HG02571 (cell line): Measurements from ENCODE around the gene AHCYL2.
"Not testable (repeated sequence)": the region's sequence is repeated elsewhere in the genome, so short reads cannot be mapped to it uniquely, and the experiment has no call there.

Experiments used
- ATAC-seq: cut with Tn5 transposase; IDR thresholded peaks from one replicate; pipeline ENCODE4 v1.9.1; 2021; ENCODE audit warnings: mild to moderate bottlenecking, moderate library complexity; ENCODE audit not compliant: unreplicated experiment

Gene AHCYL2

GRCh38 chr7:129410238-129410637 lies 185.4 kb downstream of the AHCYL2 start:
- ATAC-seq, result not testable (repeated sequence)

DNA sequence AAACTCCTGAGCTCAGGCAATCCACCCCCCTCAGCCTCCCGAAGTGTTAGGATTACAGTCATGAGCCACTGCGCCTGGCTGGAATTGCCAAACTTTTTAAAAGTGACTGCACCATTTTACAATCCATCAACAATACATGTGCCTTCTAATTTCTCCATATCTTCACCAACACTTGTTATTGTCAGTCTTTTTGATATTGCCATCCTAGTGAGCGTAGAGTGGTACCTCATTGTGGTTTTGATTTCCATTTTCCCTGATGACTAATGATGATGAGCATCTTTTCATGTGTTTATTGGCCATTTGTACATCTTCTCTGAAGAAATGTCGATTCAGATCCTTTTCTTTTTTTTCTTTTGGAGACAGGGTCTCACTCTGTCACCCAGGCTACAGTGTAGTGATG lies 187.7 kb downstream of the AHCYL2 start:
- ATAC-seq, result no peak

- no peak for ATAC-seq
Observed at GRCh38 chr7:129417073-129417472, 192.2 kb downstream of the AHCYL2 start.

GRCh38 chr7:129421717-129422250 lies 197.0 kb downstream of the AHCYL2 start:
- ATAC-seq, result no peak

DNA sequence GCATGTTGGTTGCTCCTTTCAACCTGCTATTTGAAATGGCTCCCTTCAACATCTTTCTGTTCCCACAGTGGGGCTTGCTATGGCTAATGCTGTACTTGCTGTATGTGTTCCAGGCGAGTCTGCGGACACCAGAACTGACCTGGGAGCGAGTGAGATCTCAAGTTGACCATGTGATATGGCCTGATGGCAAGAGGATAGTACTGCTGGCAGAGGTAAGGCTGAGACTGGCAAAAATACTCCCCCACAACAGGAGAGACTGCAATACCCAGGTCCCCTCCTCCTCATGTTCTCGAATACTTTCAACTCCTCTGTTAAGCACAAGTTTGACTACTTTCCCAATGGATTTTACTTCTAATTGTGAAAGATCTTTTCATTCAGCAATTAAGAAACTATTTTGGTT lies 197.9 kb downstream of the AHCYL2 start:
- no peak for ATAC-seq

GRCh38 chr7:129423700-129424410 lies 199.0 kb downstream of the AHCYL2 start:
- ATAC-seq, result no peak

DNA sequence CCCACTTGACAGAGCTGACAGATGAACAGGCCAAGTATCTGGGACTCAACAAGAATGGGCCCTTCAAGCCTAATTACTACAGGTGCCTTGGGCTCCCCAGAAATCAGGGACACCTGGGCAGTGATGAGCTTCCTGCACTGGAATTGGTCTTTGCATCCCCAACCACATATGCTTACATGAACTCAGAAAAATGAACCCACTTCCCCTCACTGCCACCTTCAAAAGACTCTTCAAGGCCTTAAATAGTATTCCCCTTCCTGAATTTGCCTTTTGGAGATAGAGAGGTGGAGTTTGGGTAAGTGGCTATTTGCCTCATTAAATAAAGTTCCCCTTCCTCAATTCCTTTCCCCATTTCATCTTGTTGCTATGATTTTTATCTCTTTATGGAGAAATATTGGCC lies 201.7 kb downstream of the AHCYL2 start:
- no peak for ATAC-seq

GRCh38 chr7:129427526-129428045 lies 202.8 kb downstream of the AHCYL2 start:
- ATAC-seq, result no peak

- no peak for ATAC-seq
Observed at GRCh38 chr7:129431911-129432643, 207.2 kb downstream of the AHCYL2 start.

DNA sequence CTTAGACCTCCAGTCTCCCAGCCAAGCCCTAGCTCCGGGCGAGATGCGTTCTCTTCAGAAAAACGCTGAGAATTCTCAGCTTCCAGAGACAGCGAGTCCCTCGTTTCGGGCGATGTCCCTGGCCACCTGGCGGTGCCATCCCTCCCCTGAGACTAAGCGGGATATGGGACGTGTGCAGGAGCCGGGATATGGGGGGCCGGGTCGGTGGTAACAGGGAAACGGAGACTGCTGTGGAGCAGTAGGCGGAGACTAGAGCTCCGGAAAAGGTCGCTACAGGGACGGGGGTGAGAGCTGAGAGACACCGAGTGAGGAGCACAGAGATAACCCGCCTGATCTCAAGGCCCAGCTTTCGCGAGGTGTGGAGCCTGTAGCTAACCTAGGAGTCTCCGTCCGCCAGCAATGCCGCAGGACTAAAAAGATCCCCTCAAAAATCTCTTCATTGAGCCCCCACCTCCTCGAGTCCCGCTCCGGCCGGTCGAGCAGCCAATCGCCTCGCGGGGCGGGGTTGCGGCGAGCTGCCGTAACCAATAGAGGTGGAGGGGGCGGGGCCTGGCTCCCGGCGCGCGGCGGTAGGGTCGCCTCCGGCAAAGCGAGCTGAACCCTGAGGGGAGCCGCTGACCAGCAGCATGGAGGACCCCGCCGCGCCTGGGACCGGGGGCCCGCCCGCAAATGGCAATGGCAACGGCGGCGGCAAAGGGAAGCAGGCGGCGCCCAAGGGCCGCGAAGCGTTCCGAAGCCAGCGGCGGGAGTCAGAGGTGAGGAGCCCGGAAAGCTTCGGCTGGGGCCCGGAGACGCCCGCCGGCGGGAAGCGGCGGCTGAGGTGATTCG lies 209.2 kb downstream of the AHCYL2 start, which contains the start of gene STRIP2:
STRIP2 (plus strand) TSS at position 586 of the 828 bp plus-strand sequence; CDS start at position 627, 41 bp downstream.
- peak; percentile 97 for ATAC-seq

DNA sequence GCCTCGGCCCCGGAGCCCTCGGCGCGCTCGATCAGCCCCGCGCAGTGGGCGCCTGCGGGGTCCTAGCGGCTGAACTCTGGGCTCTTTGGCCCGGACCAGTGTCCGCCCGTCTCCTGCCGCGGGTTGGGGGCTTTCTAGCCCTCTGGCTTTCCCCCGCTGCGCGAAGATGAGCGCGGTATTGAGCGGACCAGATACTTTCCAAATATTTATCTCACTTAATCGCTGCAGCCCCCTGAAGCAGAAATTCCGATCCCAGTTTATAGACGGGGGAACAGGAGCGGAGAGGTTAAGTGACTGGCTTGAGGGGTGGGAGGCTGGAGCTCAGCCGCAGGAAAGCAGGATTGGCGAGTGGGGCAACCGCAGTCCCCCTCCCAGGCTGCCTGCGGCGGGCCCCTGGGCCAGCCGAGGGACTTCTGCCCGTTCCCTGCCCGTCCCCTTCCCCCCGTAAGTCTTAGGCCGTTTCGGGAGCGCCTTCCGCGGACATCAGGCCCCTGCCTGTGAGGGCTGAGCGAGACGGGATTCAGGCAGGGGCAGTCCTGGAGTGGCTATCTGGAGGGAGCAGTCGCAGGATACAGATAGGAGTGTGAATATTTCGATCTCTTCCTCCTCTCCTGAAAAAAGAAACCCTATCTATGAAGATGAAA lies 210.0 kb downstream of the AHCYL2 start:
- no peak for ATAC-seq

- no peak for ATAC-seq
Observed at GRCh38 chr7:129435414-129435829, 210.6 kb downstream of the AHCYL2 start.

GRCh38 chr7:129436335-129436923 lies 211.6 kb downstream of the AHCYL2 start:
- ATAC-seq, result no peak

DNA sequence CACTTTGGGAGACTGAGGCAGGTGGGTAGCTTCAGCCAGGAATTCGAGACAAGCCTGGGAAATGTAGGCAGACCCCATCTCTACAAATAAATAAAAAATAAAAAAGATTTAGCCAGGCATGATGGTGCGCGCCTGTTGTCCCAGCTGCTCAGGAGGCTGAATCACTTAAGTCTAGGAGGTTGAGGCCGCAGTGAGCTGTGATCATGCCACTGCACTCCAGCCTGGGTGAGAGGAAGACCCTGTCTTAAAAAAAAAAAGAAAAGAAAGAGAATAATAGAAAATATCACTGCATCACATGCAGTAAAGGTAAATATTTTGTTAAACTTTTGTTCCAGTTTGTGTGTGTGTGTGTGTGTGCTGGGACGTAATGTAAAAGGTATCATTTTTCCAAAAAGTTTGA lies 212.4 kb downstream of the AHCYL2 start:
- ATAC-seq, result no peak

DNA sequence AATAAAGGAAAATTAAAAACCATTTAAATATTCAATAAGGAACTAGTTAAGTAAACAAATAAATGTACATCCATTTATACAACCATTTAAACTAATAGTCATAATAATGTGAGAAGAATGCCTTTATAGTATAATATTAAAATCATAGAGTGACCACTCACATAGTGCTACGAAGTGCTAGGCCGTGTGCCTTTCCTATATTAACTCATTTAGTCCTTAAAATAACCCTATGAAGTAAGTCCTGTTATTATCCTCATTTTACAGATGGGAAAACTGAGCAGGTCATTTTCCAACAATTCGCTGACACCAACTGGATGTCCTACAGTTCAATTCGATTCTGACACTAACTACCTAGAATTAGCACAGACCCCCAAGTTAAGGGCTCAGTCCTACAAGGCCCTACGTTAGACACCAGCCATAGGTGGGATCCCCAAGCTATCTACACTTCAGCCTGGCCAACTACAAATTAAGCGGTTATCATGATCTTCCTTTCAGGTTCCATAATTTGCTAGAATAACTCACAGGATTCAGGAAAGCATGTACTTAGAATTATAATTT lies 213.5 kb downstream of the AHCYL2 start:
- no peak for ATAC-seq

DNA sequence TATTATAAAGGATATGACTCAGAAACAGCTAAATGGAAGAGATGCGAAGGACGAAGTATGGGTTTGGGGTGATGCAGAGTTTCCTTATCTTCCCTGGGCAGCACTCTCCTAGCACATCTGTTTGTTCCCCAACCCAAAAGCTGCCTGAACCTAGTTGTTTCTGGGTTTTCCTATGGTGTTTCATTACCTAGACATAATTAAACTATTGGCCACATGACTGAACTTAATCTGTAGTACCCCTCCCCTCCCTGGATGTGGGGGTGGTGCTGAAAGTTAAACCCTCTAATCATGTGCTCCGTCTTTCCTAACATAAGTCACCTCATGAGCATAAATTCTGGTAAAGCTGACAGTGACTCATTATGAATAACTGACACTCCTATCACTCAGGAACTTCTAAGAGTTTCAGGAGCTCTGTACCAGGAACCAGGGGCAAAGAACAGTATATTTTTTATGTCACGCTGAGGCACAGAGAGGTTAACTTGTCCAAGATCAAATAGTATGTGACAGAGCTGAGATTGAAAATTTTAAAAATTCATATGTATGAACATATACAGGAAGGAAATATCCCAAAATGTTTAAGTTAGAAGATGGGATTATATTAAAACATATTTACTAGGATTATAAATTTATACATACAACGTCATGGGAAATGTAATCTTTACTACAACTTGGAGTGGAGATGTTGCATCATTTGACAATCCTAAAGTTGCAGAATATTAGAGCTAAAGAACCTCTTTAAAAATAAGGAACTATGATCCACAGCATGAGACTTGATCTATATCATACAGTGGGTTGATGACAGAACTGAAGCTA lies 214.2 kb downstream of the AHCYL2 start:
- ATAC-seq, result no peak

DNA sequence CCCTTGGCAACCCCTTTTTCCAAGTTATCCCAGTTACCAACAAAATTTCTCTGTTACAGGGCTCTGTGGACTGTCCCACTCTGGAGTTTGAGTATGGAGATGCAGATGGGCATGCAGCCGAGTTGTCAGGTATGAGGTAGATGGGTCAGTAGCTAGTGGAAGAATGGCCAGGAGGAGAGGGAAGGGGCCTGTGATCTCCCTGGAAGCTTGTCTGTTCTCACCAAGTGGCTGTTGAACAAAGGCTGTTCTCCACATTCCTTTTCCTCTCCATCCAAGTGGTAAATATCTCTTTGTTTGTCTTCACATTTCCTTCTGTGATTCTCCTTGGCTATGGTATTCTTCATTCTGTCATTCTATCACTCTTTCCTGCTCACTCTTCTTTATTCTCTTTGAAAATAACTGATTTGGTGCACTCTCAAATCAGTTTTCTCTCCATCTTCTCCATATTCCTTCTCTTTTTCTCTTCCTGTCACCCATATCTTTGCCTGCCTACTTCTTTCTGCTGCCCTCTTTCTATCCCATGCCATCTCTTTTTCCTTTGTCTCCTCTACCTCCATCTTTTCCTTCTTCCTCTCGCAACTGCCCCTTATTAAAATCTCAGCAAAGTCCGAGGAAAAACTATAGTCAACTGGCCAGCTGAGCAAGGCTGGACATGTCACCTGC lies 215.3 kb downstream of the AHCYL2 start:
- no peak for ATAC-seq

GRCh38 chr7:129443612-129444011 lies 218.8 kb downstream of the AHCYL2 start:
- no peak for ATAC-seq
